SH-SY5Y (cell line): ENCODE measurements around the gene ELOVL3.

Source experiments
- GATA2 ChIP-seq: IDR thresholded peaks from 2 replicates; pipeline ENCODE4 v1.6.1; 2011; ENCODE audit warnings: mild to moderate bottlenecking, low read depth, low read length
- GATA3 ChIP-seq: IDR thresholded peaks from 2 replicates; pipeline ENCODE4 v1.6.1; 2011; ENCODE audit warnings: low read depth, mild to moderate bottlenecking, low read length, moderate library complexity

DNA sequence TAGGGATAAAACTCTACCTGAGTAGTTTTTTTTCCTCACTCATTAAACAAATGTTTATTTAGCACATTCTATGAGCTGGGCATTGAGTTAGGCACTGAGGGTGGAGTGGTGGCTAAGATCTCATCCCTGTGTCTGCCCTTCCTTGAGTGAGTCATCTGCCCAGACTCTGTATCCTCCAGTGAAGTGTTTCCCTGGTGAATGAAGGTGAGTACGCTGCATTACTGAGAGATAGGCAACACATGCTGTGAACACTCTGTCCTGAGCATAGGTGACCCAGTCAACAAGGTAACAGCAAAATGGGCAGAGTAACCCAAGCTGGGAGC lies 9.5 kb downstream of the ELOVL3 start:
- TF ChIP-seq GATA2, result no peak
- no peak for TF ChIP-seq GATA3
